ENCODE results near the gene TSPAN7.

The TSPAN7 gene

GRCh38 chrX:38643903-38644302 is 82.6 kb downstream of the TSPAN7 start:
- TF ChIP-seq, protein P1, sequence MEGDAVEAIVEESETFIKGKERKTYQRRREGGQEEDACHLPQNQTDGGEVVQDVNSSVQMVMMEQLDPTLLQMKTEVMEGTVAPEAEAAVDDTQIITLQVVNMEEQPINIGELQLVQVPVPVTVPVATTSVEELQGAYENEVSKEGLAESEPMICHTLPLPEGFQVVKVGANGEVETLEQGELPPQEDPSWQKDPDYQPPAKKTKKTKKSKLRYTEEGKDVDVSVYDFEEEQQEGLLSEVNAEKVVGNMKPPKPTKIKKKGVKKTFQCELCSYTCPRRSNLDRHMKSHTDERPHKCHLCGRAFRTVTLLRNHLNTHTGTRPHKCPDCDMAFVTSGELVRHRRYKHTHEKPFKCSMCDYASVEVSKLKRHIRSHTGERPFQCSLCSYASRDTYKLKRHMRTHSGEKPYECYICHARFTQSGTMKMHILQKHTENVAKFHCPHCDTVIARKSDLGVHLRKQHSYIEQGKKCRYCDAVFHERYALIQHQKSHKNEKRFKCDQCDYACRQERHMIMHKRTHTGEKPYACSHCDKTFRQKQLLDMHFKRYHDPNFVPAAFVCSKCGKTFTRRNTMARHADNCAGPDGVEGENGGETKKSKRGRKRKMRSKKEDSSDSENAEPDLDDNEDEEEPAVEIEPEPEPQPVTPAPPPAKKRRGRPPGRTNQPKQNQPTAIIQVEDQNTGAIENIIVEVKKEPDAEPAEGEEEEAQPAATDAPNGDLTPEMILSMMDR (conservative IDR thresholded peaks at IDR 0.05), result no peak
- no peak overlapping the region for H3K27ac ChIP-seq

DNA sequence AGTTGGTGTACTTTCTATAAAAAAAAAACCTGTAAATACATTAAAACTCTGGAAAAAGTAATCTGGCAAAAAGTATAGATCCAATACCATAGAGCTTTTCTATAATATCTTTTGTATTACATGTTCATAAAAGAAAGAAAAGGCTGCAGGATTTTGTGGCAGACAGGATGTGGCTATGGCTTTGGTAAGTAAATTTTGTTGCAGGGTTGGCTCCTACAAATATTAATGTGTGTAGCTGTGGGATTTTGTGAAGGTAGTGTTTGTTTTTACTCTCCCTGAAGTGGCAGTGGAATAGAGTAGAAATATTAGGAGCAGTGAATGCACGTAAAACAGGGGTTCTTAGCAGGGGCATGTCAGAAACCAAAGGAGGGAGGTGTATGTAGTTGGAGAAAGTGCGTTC is 84.8 kb downstream of the TSPAN7 start:
- no peak overlapping the region for H3K27ac ChIP-seq
- TF ChIP-seq, protein P1 (conservative IDR thresholded peaks at IDR 0.05), result no peak

- TF ChIP-seq, protein P1 (conservative IDR thresholded peaks at IDR 0.05), result no peak
Measured at GRCh38 chrX:38649221-38649620, 87.9 kb downstream of the TSPAN7 start.

DNA sequence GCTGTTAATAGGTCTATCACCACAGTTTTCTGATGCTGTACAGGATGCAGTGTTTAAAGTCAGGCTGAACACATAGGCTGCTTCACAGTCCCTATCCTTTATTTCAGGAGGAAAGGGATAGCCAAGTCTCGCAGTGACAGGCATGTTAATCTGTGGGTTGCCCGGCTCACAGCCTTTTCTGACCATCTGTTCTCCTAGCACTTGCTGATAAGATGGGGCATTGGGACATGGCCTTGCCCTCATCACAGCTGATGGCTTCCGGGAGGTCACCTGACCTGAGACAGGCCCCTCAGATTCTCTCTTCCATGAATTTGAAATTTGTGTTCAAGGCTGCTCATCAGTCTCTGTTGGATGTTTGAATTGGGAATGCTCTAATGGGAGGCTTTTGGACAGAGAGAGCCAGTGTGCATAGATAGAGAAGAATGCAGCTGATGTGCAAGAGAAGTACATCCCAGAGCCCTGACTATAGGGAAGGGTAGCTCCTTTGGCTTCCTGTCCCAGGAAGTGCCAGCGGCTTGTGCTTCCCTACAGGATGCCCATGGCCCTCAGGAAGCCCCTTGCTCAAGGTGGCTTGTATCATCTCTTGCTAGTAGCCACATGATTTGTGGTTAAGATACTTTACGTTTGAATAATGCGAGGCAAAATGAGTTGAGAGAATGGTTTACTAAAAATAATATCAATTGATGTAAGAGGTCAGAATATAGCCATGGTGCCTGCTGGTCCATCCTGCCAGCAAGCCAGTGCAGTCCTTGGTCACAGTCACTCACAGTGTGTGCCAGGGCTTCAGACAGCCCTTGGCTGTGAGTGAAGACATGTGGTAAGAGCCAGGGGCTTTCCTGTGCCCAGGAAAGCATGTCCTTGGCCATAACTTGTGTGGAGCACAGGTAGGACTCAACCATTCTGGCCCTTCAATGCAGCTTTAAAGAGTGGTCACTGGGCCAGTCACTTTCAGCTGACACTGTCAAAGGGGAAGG is 88.6 kb downstream of the TSPAN7 start:
- TF ChIP-seq, protein P1 (conservative IDR thresholded peaks at IDR 0.05), result no peak
- H3K27ac ChIP-seq, result no peak overlapping the region

More at GRCh38 chrX:38649221-38649620, 87.9 kb downstream of the TSPAN7 start:
- no peak overlapping the region for H3K27ac ChIP-seq

GRCh38 chrX:38651625-38652601 is 90.6 kb downstream of the TSPAN7 start:
- no peak overlapping the region for H3K27ac ChIP-seq
- TF ChIP-seq, protein P1 (conservative IDR thresholded peaks at IDR 0.05), result no peak

DNA sequence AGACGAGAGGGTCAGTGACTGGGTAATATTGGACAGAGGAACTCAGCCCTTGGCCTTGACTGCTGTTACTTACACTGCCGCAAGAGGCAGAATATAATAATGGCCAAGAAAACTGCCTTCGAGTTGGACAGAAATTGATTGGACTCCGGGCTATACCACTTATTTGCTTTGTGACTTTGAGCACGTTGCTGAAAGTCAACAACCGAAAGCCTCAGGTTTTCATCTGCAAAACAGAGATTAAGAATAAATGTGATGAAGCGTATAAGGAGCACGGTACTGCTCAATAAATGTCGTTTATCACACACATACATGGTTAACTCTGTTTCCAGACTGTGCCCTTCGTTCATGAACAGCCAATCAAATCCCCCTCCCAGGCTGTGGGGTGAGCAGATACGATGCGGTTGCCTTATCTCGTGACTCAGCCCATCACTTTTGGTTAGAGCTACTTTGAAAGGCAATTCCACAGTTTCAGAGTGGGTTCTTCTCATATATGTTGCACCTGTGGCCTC is 91.6 kb downstream of the TSPAN7 start:
- no peak overlapping the region for H3K27ac ChIP-seq
- TF ChIP-seq, protein P1 (conservative IDR thresholded peaks at IDR 0.05), result no peak
